HepG2 (cell line): Measurements from ENCODE around the gene CDC34. TPM values are rescaled to one million over a fixed set of nuclear protein-coding genes. Genes with fewer than 3 reads are reported as not detected.

ENCODE experiments used
- FOXA3 ChIP-seq: IDR thresholded peaks from 2 replicates; pipeline ENCODE4 v1.6.1; 2016; ENCODE audit warnings: missing genetic modification reagents, missing compliant biosample characterization
- GLI4 ChIP-seq: sonication (generic); formaldehyde crosslinking; IDR thresholded peaks from 2 replicates; pipeline ENCODE4 v1.5.1; 2020; ENCODE audit warnings: missing genetic modification reagents, mild to moderate bottlenecking, moderate library complexity, borderline replicate concordance
- JUND ChIP-seq: sonication (generic); formaldehyde crosslinking; IDR thresholded peaks from 2 replicates; pipeline ENCODE4 v1.8.0; 2022; ENCODE audit warnings: mild to moderate bottlenecking, missing genetic modification reagents
- KMT2B ChIP-seq: IDR thresholded peaks from 2 replicates; pipeline ENCODE4 v1.6.1; 2016; ENCODE audit warnings: missing genetic modification reagents, missing compliant biosample characterization
- LCORL ChIP-seq, 2 experiments: fragments of 450-650 bp in 1 of 2; sonication (generic) in 1 of 2; formaldehyde crosslinking in 1 of 2; IDR thresholded peaks; 2 replicates each; pipeline versions ENCODE4 v1.5.0 to v1.6.1; 2017 to 2020; ENCODE audit warnings: antibody characterized with exemption in 1 of 2, missing genetic modification reagents in 1 of 2
- NR1H2 ChIP-seq: sonication (generic); formaldehyde crosslinking; IDR thresholded peaks from 2 replicates; pipeline ENCODE4 v1.8.1; 2022; ENCODE audit warnings: low read depth, missing genetic modification reagents, borderline replicate concordance
- SMAD9 ChIP-seq: sonication (generic); formaldehyde crosslinking; IDR thresholded peaks from 2 replicates; pipeline ENCODE4 v1.5.1; 2020; ENCODE audit warnings: mild to moderate bottlenecking, missing genetic modification reagents
- SNAPC2 ChIP-seq: sonication (generic); formaldehyde crosslinking; IDR thresholded peaks from 2 replicates; pipeline ENCODE4 v1.8.1; 2022; ENCODE audit warnings: mild to moderate bottlenecking, missing genetic modification reagents
- SRY ChIP-seq: sonication (generic); formaldehyde crosslinking; IDR thresholded peaks from 2 replicates; pipeline ENCODE4 v1.8.0; 2022; ENCODE audit warnings: mild to moderate bottlenecking, missing genetic modification reagents
- TARDBP ChIP-seq: sonication (generic); formaldehyde crosslinking; IDR thresholded peaks from 2 replicates; pipeline ENCODE4 v1.8.0; 2022; ENCODE audit warnings: mild to moderate bottlenecking, missing genetic modification reagents
- ZNF10 ChIP-seq: sonication (generic); formaldehyde crosslinking; IDR thresholded peaks from 2 replicates; pipeline ENCODE4 v1.4.0; 2020; ENCODE audit warnings: mild to moderate bottlenecking, low read depth, missing genetic modification reagents, borderline replicate concordance
- ZNF343 ChIP-seq: sonication (generic); formaldehyde crosslinking; IDR thresholded peaks from 2 replicates; pipeline ENCODE4 v1.4.0; 2020; ENCODE audit warnings: mild to moderate bottlenecking, missing genetic modification reagents
- ZNF616 ChIP-seq: sonication (generic); formaldehyde crosslinking; IDR thresholded peaks from 2 replicates; pipeline ENCODE4 v1.5.0; 2020; ENCODE audit warnings: low read depth, mild to moderate bottlenecking, missing genetic modification reagents
- polyA plus RNA-seq, 8 experiments: library from polyadenylated mRNA; depleted of rRNA in 3 of 8; stranded (reverse) in 7 of 8; unstranded in 1 of 8; fragments of >200 nt; fragmentation: Illumina TruSeq in 4 of 8; extraction: Trizol in 4 of 8; gene quantifications; 2 replicates each; pipeline versions ENCODE4 v1.2.1 to v1.2.3, GENCODE V29; 2011 to 2016; ENCODE audit warnings: low read depth in 4 of 8, missing spikeins in 1 of 8, mixed read lengths in 1 of 8; ENCODE audit not compliant: insufficient read depth in 1 of 8
- total RNA-seq, 5 experiments: library from RNA; depleted of rRNA; stranded (reverse); fragments of >200 nt; fragmentation: Illumina TruSeq; extraction: Trizol; gene quantifications; 2 replicates each; pipeline ENCODE4 v1.2.3, GENCODE V29; 2016; ENCODE audit warnings: low read depth in 1 of 5
- TF ChIP-seq, protein P1 (sequence below): sonication (generic); formaldehyde crosslinking; IDR thresholded peaks from 2 replicates; pipeline ENCODE4 v1.5.0; 2020; ENCODE audit warnings: mild to moderate bottlenecking, missing genetic modification reagents
- TF ChIP-seq, protein P2 (sequence below): sonication (generic); formaldehyde crosslinking; IDR thresholded peaks from 2 replicates; pipeline ENCODE4 v1.9.0; 2021; ENCODE audit warnings: missing genetic modification reagents, borderline replicate concordance
- TF ChIP-seq, protein P3 (sequence below), 2 experiments: sonication (generic) in 1 of 2; formaldehyde crosslinking in 1 of 2; IDR thresholded peaks; 2 replicates each; pipeline versions ENCODE4 v1.4.0 to v1.6.1; 2018 to 2020; ENCODE audit warnings: missing genetic modification reagents in 2 of 2, borderline replicate concordance in 1 of 2, low read depth in 1 of 2, mild to moderate bottlenecking in 1 of 2, missing biosample characterization in 1 of 2
- TF ChIP-seq, protein P4 (sequence below): sonication (generic); formaldehyde crosslinking; IDR thresholded peaks from 2 replicates; pipeline ENCODE4 v1.5.1; 2020; ENCODE audit warnings: mild to moderate bottlenecking, missing genetic modification reagents

CDC34 gene
- total and polyA plus RNA-seq, 2 of the 13 experiments (the other 11 are each of a cell fraction or from before 2014, with no cell fraction given), result 138 to 150 TPM

DNA sequence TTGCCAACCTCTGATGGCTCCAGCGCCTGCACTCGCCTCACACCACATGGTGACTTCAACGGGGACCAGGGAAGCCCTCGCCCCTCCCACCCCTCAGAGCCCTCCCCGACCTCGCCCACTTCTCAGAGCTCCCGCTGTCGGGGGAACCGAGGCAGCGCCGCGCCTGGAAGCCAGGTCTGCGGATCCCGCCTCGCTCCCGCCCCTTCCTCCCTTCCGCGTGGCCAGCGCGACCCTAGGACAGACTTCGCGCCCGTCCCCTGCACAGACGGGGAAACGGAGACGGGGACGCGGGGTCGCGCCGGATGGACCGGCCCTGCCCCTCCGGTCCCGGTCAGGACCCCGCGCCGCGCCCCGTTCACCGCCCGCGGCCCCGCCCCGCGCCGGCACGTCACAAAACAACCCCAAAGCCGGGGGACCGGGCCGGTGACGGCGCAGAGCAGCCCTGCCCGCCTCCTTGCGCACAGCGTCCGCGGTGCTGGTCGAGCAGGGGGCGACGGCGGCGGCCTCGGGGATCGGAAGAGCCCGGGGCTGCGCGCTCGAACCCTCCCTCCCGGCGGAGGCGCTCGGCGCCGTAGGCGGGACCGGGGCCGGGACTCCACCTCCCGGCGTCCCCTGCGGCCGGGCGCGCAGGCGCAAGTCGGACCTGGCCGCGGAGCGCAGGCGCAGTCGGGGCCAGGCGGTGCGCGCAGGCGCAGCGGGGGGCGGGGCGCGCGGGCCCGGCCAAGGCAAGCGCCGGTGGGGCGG lies 379 bp upstream of the CDC34 start (continued):
- TF ChIP-seq, protein P1, sequence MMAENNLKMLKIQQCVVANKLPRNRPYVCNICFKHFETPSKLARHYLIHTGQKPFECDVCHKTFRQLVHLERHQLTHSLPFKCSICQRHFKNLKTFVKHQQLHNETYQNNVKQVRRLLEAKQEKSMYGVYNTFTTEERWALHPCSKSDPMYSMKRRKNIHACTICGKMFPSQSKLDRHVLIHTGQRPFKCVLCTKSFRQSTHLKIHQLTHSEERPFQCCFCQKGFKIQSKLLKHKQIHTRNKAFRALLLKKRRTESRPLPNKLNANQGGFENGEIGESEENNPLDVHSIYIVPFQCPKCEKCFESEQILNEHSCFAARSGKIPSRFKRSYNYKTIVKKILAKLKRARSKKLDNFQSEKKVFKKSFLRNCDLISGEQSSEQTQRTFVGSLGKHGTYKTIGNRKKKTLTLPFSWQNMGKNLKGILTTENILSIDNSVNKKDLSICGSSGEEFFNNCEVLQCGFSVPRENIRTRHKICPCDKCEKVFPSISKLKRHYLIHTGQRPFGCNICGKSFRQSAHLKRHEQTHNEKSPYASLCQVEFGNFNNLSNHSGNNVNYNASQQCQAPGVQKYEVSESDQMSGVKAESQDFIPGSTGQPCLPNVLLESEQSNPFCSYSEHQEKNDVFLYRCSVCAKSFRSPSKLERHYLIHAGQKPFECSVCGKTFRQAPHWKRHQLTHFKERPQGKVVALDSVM (CRISPR knock-in tag), result 0 out of 2 replicates have a peak, but pooled peaks have one; percentile 8
- TF ChIP-seq, protein P2, sequence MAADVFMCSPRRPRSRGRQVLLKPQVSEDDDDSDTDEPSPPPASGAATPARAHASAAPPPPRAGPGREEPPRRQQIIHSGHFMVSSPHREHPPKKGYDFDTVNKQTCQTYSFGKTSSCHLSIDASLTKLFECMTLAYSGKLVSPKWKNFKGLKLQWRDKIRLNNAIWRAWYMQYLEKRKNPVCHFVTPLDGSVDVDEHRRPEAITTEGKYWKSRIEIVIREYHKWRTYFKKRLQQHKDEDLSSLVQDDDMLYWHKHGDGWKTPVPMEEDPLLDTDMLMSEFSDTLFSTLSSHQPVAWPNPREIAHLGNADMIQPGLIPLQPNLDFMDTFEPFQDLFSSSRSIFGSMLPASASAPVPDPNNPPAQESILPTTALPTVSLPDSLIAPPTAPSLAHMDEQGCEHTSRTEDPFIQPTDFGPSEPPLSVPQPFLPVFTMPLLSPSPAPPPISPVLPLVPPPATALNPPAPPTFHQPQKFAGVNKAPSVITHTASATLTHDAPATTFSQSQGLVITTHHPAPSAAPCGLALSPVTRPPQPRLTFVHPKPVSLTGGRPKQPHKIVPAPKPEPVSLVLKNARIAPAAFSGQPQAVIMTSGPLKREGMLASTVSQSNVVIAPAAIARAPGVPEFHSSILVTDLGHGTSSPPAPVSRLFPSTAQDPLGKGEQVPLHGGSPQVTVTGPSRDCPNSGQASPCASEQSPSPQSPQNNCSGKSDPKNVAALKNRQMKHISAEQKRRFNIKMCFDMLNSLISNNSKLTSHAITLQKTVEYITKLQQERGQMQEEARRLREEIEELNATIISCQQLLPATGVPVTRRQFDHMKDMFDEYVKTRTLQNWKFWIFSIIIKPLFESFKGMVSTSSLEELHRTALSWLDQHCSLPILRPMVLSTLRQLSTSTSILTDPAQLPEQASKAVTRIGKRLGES, result no peak
- 0 out of 2 replicates have a peak, but pooled peaks have one; percentile 23 for TF ChIP-seq ZNF616 (CRISPR knock-in tag)
- TF ChIP-seq SMAD9 (CRISPR knock-in tag), result no peak
- peak; percentile 49; the same call in 1 of the 2 replicates for TF ChIP-seq TARDBP (CRISPR knock-in tag)
- TF ChIP-seq NR1H2 (CRISPR knock-in tag), result 0 out of 2 replicates have a peak, but pooled peaks have one; percentile 41
- peak; percentile 88 for TF ChIP-seq ZNF343 (CRISPR knock-in tag)
- 0 out of 2 replicates have a peak, but pooled peaks have one; percentile 6 for TF ChIP-seq FOXA3 (CRISPR knock-in tag)
- peak; percentile 84; the same call in 1 of the 2 replicates for TF ChIP-seq SNAPC2 (CRISPR knock-in tag)
- TF ChIP-seq, protein P3, sequence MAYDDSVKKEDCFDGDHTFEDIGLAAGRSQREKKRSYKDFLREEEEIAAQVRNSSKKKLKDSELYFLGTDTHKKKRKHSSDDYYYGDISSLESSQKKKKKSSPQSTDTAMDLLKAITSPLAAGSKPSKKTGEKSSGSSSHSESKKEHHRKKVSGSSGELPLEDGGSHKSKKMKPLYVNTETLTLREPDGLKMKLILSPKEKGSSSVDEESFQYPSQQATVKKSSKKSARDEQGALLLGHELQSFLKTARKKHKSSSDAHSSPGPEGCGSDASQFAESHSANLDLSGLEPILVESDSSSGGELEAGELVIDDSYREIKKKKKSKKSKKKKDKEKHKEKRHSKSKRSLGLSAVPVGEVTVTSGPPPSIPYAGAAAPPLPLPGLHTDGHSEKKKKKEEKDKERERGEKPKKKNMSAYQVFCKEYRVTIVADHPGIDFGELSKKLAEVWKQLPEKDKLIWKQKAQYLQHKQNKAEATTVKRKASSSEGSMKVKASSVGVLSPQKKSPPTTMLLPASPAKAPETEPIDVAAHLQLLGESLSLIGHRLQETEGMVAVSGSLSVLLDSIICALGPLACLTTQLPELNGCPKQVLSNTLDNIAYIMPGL (CRISPR knock-in tag; IDR thresholded peaks at IDR 0.05; ENCODE audit: borderline replicate concordance in 1 of 2, low read depth in 1 of 2), result peak in 1 of 2 experiments; percentile 56; a peak in 3 of 4 replicates
- TF ChIP-seq ZNF10, result no peak
- peak; percentile 24; the same call in 1 of the 2 replicates for TF ChIP-seq SRY (CRISPR knock-in tag)
- TF ChIP-seq, protein P4, sequence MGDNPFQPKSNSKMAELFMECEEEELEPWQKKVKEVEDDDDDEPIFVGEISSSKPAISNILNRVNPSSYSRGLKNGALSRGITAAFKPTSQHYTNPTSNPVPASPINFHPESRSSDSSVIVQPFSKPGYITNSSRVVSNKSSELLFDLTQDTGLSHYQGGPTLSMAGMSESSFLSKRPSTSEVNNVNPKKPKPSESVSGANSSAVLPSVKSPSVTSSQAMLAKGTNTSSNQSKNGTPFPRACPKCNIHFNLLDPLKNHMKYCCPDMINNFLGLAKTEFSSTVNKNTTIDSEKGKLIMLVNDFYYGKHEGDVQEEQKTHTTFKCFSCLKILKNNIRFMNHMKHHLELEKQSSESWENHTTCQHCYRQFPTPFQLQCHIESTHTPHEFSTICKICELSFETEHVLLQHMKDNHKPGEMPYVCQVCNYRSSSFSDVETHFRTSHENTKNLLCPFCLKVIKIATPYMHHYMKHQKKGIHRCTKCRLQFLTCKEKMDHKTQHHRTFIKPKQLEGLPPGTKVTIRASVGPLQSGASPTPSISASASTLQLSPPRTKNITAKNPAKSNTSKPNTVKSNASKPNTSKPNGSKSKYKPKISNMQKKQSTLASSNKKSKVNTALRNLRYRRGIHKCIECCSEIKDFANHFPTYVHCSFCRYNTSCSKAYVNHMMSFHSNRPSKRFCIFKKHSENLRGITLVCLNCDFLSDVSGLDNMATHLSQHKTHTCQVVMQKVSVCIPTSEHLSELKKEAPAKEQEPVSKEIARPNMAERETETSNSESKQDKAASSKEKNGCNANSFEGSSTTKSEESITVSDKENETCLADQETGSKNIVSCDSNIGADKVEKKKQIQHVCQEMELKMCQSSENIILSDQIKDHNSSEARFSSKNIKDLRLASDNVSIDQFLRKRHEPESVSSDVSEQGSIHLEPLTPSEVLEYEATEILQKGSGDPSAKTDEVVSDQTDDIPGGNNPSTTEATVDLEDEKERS (CRISPR knock-in tag), result 0 out of 2 replicates have a peak, but pooled peaks have one; percentile 45
- TF ChIP-seq KMT2B (CRISPR knock-in tag), result peak; percentile 54; the same call in 1 of the 2 replicates
- TF ChIP-seq JUND (CRISPR knock-in tag), result peak; percentile 15; the same call in 1 of the 2 replicates
- TF ChIP-seq LCORL (IDR thresholded peaks at IDR 0.05), result no peak
- TF ChIP-seq LCORL (CRISPR knock-in tag; IDR thresholded peaks at IDR 0.05), result peak; percentile 46; the same call in 1 of the 2 replicates
- no peak for TF ChIP-seq GLI4 (CRISPR knock-in tag)
